D721Med (cell line): Measurements from ENCODE around the gene PGS1.

ENCODE experiments used
- DNase-seq: peaks from one replicate; pipeline ENCODE4 v3.0.0; 2011; ENCODE audit warnings: low spot score; ENCODE audit not compliant: insufficient read length
- FAIRE-seq: peaks from 2 replicates; lab custom pipeline; 2011; peaks lifted over from hg19 to GRCh38; lab: Jason Lieb, UNC
- TF ChIP-seq, protein P1 (sequence below): IDR thresholded peaks from 2 replicates; pipeline ENCODE4 v1.5.1; 2012; ENCODE audit warnings: mild to moderate bottlenecking, control low read depth; ENCODE audit not compliant: insufficient read depth; ENCODE audit errors: missing control alignments

PGS1 gene

DNA sequence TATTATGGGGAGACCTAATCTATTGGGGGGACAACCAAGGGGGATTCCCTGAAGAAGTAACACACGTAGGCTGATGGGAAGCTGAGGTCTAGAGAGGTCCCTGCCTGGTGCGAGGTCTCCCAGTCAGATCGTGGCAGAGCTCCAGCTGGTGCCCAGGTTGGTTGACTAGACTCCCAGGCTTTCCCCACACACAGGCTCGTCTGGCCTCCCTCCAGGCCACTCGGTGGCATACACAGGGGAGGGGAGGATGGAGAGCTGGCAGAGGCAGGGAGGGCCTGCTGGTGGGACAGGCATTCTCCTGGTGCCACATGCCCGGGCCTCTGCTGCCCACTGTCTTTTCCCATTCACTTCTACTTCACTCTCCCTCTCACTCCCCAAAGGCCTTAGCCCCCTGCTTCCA is 10.1 kb upstream of the PGS1 start:
- TF ChIP-seq, protein P1, sequence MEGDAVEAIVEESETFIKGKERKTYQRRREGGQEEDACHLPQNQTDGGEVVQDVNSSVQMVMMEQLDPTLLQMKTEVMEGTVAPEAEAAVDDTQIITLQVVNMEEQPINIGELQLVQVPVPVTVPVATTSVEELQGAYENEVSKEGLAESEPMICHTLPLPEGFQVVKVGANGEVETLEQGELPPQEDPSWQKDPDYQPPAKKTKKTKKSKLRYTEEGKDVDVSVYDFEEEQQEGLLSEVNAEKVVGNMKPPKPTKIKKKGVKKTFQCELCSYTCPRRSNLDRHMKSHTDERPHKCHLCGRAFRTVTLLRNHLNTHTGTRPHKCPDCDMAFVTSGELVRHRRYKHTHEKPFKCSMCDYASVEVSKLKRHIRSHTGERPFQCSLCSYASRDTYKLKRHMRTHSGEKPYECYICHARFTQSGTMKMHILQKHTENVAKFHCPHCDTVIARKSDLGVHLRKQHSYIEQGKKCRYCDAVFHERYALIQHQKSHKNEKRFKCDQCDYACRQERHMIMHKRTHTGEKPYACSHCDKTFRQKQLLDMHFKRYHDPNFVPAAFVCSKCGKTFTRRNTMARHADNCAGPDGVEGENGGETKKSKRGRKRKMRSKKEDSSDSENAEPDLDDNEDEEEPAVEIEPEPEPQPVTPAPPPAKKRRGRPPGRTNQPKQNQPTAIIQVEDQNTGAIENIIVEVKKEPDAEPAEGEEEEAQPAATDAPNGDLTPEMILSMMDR, result no peak
- DNase-seq, result no peak
- FAIRE-seq, result no peak

DNA sequence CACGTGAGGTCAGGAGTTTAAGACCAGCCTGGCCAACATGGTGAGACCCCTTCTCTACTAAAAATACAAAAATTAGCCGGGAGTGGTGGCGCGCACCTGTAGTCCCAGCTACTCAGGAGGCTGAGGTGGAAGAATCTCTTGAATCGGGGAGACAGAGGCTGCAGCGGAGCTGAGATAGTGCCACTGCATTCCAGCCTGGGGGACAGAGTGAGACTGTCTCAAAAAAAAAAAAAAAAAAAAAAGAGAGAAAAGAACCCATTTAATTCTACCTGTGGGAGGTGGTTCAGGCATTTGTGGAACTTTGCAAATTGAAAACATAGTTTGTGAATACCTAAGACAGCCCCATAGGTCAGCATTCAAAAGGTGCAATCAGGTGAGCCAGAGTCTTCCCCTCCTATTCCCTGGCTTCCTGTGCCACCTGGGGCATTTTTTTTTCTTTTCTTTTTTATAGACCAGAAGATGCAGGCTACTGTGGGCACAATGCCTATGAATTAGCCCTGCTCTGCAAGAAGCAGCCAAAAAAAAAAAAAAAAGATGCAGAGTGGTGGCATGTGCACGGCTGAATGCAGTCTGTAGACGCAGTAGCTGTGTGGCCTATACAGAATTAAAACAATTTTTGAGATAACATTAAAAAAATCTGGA is 9.5 kb upstream of the PGS1 start:
- FAIRE-seq (no peak), DNase-seq (no peak)
- TF ChIP-seq, protein P1, result no peak

DNA sequence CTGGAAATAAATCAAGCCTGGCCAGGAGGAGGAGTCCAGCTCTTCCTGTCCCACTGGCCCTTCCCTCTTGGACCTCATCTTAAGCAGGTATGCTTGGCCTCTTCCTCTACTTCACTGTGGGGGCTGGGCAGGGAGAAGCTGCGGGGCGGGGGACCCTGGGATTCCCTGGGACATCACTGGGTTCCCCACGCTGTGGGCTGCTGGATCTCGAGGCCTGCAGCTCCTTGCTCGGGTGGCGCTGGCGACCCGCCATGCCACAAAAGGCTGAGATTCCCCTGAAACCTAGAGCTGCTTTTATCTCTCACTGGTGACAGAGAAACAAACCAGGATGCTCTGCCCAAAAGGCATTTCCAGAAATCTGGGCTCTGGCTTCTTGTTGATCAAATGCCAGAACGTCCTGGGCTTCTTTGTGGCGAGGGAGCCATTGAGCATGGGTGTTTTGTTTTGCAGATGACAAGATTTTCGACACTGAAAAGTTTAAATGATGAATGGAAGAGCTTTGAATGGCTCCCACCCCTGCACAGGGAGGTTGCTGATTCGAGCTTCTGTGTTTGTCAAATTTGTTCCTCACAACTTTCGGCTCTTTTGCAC is 8.6 kb upstream of the PGS1 start:
- TF ChIP-seq, protein P1, result no peak
- DNase-seq, result no peak
- no peak for FAIRE-seq

DNA sequence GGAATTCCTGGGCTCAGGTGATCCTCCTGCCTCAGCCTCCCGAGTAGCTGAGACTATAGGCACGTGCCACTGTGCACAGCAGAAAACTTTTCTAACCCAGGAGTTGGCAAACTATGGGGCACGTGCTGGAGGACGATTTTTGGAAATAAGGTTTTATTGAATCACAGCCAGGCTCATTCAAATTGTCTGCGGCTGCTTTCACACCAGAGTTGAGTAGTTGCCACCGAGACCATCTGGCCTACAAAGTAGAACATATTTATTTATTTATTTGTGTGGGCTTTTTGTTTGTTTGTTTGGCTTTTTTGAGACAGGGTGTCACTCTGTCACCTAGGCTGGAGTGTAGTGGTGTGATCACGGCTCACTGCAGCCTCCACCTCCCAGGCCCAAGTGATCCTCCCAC is 7.4 kb upstream of the PGS1 start:
- FAIRE-seq (no peak), DNase-seq (no peak)
- TF ChIP-seq, protein P1, result no peak

DNA sequence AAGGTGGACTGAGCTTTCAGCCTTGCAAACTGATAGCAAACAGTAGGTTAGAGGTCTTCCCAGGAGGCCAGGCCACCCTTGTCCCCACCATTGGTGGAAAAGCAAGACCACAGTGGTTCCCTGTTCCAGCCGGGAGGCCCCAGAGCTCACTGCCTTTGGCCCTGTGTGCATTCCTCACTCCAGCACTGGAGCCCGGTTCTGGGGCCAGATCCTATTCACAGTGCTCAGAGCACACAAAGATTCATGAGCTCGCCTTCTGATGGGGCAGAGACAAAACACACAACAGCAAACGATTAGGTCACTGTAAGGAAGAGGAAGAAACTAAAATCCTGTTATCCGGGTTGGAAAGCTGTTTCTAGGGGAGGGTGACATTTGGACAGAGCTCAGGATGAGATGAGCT is 5.6 kb upstream of the PGS1 start:
- no peak for FAIRE-seq
- no peak for DNase-seq

DNA sequence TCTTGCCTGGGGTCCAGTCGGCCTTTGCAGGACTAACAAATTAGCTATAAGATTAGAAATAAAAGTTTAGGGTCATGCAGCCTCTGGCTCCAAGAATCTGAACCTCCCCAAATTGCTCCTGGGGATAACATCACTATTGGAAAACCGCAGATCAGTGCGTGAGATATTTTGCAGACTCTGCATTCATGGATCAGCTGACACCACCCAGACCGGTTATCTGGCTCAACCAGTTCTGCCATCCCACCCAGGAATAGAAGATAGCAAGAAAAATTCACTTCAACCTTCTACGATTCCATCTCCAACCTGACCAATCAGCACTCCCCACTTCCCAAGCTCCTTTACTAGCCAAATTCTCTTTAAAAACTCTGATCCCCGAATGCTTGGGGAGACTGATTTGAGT is 4.3 kb upstream of the PGS1 start:
- FAIRE-seq, result no peak
- DNase-seq, result no peak
- TF ChIP-seq, protein P1, result no peak

More for the DNA sequence above, 5.6 kb upstream of the PGS1 start:
- TF ChIP-seq, protein P1, result no peak

DNA sequence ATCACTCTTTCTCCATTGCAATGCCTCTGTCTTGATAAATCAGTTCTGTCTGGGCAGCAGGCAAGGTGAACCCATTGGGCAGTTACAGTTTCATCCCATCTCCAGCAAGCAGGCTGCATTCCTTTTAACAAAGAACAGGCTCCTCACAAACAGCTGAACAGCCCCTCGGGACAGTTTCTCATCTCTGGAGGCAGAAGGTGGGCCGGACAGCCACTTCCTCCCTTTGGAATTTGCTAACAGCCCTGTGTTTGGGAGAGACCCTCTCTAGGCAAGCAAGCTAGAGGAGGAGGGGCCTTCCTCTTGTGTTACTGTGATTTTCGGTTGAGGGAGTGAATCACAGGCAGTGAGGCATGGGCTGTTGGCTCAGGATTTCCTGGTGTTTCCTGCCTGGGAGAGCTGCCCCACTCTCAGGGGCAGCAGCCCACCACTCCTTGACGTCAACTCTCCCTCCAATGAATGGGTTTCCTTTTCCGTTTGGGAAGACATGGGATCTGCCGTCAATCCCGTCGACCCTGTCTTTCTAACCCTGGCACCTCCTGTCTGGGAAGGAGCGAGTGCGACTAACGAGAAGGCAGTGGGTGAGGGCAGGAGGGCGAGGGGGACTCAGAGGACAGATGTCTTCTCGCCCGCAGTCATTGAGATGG is 3.7 kb upstream of the PGS1 start:
- DNase-seq, result no peak
- TF ChIP-seq, protein P1, result no peak

More for the DNA sequence above, 3.7 kb upstream of the PGS1 start:
- no peak for FAIRE-seq
